Fibroblast of lung (primary cell): ENCODE measurements around the gene C1QL1. TPM values are rescaled to one million over a fixed set of nuclear protein-coding genes. Genes with fewer than 3 reads are reported as not detected.
A peak's percentile ranks its signal among the peaks of the same experiment; 100 is the strongest.

ENCODE experiments used
- DNase-seq, 2 donors: peaks; one replicate each; pipeline versions ENCODE4 v3.0.0 to v3.0.0-alpha.2; 2010; ENCODE audit warnings: low read depth in 2 of 2
- H2AFZ ChIP-seq: 2 replicates; pipeline ENCODE4 v1.5.1; 2012; ENCODE audit warnings: low read length, control low read depth, inconsistent platforms
- H3K27ac ChIP-seq: 2 replicates; pipeline ENCODE4 v1.5.1; 2011; ENCODE audit warnings: low read length, control low read depth; ENCODE audit not compliant: insufficient read depth
- H3K27me3 ChIP-seq: 2 replicates; pipeline ENCODE4 v1.5.1; 2011; ENCODE audit warnings: mild to moderate bottlenecking, low read length; ENCODE audit not compliant: control insufficient read depth, insufficient read depth
- H3K36me3 ChIP-seq: 2 replicates; pipeline ENCODE4 v1.5.1; 2011; ENCODE audit warnings: low read length; ENCODE audit not compliant: control insufficient read depth, insufficient read depth
- H3K4me1 ChIP-seq: 2 replicates; pipeline ENCODE4 v1.5.1; 2011; ENCODE audit warnings: low read length; ENCODE audit not compliant: control insufficient read depth, insufficient read depth; ENCODE audit errors: extremely low read depth
- H3K4me2 ChIP-seq: 2 replicates; pipeline ENCODE4 v1.5.1; 2011; ENCODE audit warnings: low read length, control low read depth; ENCODE audit not compliant: insufficient read depth; ENCODE audit errors: extremely low read depth
- H3K4me3 ChIP-seq, 4 experiments: fragments of 200-600 bp in 1 of 4; sonication (generic) in 1 of 4; replicated peaks in 1 of 4; 2 replicates each; pipeline ENCODE4 v1.5.1; 2011 to 2016; ENCODE audit warnings: low read length in 4 of 4, low read depth in 3 of 4, mild to moderate bottlenecking in 3 of 4, control low read depth in 2 of 4, inconsistent platforms in 1 of 4, mixed read lengths in 1 of 4; ENCODE audit not compliant: insufficient read depth in 1 of 4; ENCODE audit errors: control extremely low read depth in 1 of 4
- H3K79me2 ChIP-seq: 2 replicates; pipeline ENCODE4 v1.5.1; 2012; ENCODE audit warnings: mild to moderate bottlenecking, low read length, inconsistent platforms; ENCODE audit not compliant: control insufficient read depth, insufficient read depth
- H3K9ac ChIP-seq: 2 replicates; pipeline ENCODE4 v1.5.1; 2011; ENCODE audit warnings: mild to moderate bottlenecking, low read length, control low read depth; ENCODE audit not compliant: insufficient read depth
- H3K9me3 ChIP-seq: 2 replicates; pipeline ENCODE4 v1.5.1; 2012; ENCODE audit warnings: low read depth, low read length; ENCODE audit not compliant: control insufficient read depth, insufficient read depth
- H4K20me1 ChIP-seq: 2 replicates; pipeline ENCODE4 v1.5.1; 2011; ENCODE audit warnings: low read length; ENCODE audit not compliant: control insufficient read depth, insufficient read depth; ENCODE audit errors: extremely low read depth
- EZH2 ChIP-seq: IDR thresholded peaks from 2 replicates; pipeline ENCODE4 v1.5.1; 2012; ENCODE audit warnings: low read length, control low read depth, mild to moderate bottlenecking; ENCODE audit errors: missing control alignments
- polyA plus RNA-seq, 2 donors: library from polyadenylated mRNA; depleted of rRNA in 1 of 2; stranded (reverse) in 1 of 2; unstranded in 1 of 2; fragments of >200 nt; gene quantifications; 2 replicates each; pipeline ENCODE4 v1.2.1, GENCODE V29; 2011 to 2012; ENCODE audit warnings: missing spikeins in 1 of 2
- total RNA-seq: library from RNA; depleted of rRNA; stranded (reverse); fragments of >200 nt; gene quantifications from 2 replicates; pipeline ENCODE4 v1.2.1, GENCODE V29; 2014
- TF ChIP-seq, protein P1 (sequence below), 2 donors: IDR thresholded peaks in 1 of 2; conservative IDR thresholded peaks in 1 of 2; 1 replicate in 1 of 2; 2 replicates in 1 of 2; pipeline ENCODE4 v1.5.1; 2011 to 2012; ENCODE audit warnings: low read length in 2 of 2, control low read depth in 1 of 2, inconsistent platforms in 1 of 2, low read depth in 1 of 2, mild to moderate bottlenecking in 1 of 2

Gene C1QL1
- total and polyA plus RNA-seq, 2 donors (not counting 1 experiment from before 2014, with no cell fraction given), result 0.53 to 1.3 TPM

DNA sequence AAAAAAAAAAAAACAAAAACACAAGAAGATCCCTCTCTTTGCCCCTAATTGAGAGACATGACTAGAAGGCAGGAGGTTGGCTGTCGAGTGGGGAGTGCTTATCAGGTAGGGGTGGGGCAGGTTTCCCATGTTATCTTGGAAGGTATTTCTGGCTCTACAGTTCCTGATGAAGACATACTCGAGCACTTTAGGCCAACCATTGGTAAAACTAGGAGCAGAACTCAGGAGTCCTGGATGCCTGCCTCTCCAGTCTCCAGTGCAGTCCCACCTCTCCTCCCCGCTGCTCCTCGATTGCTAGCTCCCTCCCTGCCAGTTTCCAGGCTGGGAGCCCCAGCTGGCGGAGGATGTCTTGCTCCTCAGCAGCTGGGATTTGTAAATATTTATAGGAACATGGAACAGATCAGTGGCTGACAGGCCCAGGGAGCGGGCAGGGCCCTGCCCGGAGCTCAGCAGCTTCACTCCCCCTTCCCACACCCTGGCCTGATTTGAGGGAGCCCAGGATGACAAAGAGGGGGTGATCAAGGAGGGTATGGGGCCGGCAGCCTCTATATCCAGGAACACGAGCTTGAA lies 11.4 kb upstream of the C1QL1 start:
- Histone ChIP-seq H3K9ac (no peak overlapping the region), H3K4me1 (peaks cover 16% of the 10 kb centered on the region), H3K9me3 (no peaks in the 10 kb centered on the region), H2AFZ (no peak overlapping the region), H3K4me2 (peak overlapping the region; percentile 59), H3K27me3 (peaks cover 10% of the 10 kb centered on the region), H3K27ac (no peak overlapping the region), H3K36me3 (no peaks in the 10 kb centered on the region), H3K4me3 (no peak overlapping the region), H3K79me2 (no peaks in the 10 kb centered on the region), H4K20me1 (no peaks in the 10 kb centered on the region)
- DNase-seq, result peak in 1 of 2 donors; percentile 84
- no peak for TF ChIP-seq EZH2
- TF ChIP-seq, protein P1, sequence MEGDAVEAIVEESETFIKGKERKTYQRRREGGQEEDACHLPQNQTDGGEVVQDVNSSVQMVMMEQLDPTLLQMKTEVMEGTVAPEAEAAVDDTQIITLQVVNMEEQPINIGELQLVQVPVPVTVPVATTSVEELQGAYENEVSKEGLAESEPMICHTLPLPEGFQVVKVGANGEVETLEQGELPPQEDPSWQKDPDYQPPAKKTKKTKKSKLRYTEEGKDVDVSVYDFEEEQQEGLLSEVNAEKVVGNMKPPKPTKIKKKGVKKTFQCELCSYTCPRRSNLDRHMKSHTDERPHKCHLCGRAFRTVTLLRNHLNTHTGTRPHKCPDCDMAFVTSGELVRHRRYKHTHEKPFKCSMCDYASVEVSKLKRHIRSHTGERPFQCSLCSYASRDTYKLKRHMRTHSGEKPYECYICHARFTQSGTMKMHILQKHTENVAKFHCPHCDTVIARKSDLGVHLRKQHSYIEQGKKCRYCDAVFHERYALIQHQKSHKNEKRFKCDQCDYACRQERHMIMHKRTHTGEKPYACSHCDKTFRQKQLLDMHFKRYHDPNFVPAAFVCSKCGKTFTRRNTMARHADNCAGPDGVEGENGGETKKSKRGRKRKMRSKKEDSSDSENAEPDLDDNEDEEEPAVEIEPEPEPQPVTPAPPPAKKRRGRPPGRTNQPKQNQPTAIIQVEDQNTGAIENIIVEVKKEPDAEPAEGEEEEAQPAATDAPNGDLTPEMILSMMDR (conservative IDR thresholded peaks at IDR 0.05 in 1 of 2, IDR thresholded peaks at IDR 0.05 in 1 of 2; ENCODE audit: low read depth in 1 of 2, low read length in 2 of 2), result no peak

DNA sequence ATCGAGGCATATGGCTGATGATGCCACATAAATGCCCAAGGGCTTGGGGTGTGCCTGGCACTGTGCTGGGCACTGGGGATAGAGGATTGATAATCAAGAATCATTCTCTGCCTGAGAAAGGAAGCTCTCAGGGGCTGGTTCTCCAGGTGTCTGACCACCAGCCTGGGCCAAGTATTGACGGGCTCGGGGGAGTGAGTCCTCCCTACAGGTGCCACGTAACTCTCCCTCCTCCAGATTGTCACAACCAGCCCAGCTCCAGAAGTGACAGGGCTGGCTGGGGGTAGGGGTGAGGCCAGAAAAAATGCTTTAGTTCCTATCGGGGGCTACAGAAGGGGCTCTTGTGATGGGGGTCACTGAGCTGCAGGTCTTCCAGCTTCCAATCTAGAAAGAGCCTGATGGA lies 10.7 kb upstream of the C1QL1 start:
- Histone ChIP-seq H3K27me3 (peaks cover 10% of the 10 kb centered on the region), H3K4me1 (peaks cover 16% of the 10 kb centered on the region), H3K79me2 (no peaks in the 10 kb centered on the region), H3K27ac (no peak overlapping the region), H2AFZ (no peak overlapping the region), H3K9me3 (no peaks in the 10 kb centered on the region), H3K4me3 (no peak overlapping the region), H3K9ac (no peak overlapping the region), H3K36me3 (no peaks in the 10 kb centered on the region), H4K20me1 (no peaks in the 10 kb centered on the region), H3K4me2 (no peak overlapping the region)
- DNase-seq, result no peak
- no peak for TF ChIP-seq EZH2
- TF ChIP-seq, protein P1 (conservative IDR thresholded peaks at IDR 0.05 in 1 of 2, IDR thresholded peaks at IDR 0.05 in 1 of 2; ENCODE audit: low read depth in 1 of 2, low read length in 2 of 2), result no peak

DNA sequence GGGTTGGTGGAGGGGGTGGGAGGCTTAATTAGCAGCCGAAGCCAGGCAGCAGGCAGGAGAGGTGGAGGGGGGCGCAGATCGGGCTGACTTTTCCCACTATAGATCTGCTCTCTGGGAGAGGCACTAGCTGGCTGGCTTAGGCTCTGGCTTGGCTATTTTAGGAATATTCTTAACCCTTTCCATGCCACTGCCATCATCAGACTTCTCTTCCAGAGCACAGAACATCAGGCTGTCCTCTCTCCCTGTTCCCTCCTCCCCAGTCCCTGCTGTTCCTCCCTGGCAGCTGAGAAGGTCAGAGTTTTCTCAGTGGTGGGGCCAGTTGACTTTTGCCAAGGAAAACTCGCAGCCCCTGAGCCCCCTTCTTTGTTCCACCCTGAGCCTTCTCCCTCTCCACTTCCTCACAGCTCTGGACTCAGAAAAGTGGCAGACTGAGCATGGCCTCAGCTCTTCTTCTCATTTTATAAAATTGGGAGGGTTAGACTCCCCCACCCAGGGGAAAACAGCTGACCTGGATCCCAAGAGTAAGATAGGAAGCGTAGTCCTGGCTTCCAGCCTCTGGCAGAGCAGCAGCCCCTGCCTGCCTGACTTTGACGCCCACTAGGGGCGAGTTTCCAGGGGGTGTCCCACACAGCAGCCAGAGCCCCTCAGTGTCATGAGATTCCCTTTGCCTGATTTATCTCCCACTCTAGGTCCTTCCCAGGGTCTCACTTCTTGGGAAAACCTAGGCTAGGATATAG lies 9.9 kb upstream of the C1QL1 start:
- Histone ChIP-seq H4K20me1 (no peaks in the 10 kb centered on the region), H3K36me3 (no peaks in the 10 kb centered on the region), H3K9ac (no peak overlapping the region), H3K4me1 (peaks cover 16% of the 10 kb centered on the region), H3K79me2 (no peaks in the 10 kb centered on the region), H3K9me3 (no peaks in the 10 kb centered on the region), H3K4me2 (no peak overlapping the region), H2AFZ (no peak overlapping the region), H3K27ac (no peak overlapping the region), H3K27me3 (peaks cover 10% of the 10 kb centered on the region), H3K4me3 (no peak overlapping the region)
- TF ChIP-seq, protein P1 (conservative IDR thresholded peaks at IDR 0.05 in 1 of 2, IDR thresholded peaks at IDR 0.05 in 1 of 2; ENCODE audit: low read depth in 1 of 2, low read length in 2 of 2), result no peak
- DNase-seq, result no peak
